ENCODE data around the gene GRHL3.
A peak's percentile ranks its signal among the peaks of the same experiment; 100 is the strongest.

GRHL3 gene

DNA sequence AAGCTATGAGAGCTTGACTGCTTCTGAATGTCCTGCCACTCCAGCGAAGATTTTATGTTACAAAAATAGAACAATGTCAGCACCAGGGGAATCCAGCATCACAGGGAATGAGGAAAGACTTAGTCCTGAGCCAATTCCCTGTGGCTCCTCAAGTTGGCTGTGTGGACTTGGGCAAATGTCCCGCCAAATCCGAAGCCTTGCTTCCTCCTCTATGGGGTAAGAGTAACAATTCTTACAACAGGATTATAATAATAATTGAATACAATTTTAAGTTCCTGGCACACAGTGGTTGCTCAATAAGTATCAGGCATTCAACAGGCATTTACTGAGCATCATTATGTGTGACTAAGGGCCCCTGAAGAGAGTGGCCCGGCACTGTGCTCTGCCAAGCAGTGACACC lies 50.0 kb downstream of the GRHL3 start:
- DNase-seq (ENCODE audit: low read depth in 2 of 3, low spot score in 1 of 3) = no peak

- no peak for DNase-seq (ENCODE audit: low read depth in 2 of 3, low spot score in 1 of 3)
Observed at GRCh38 chr1:24369801-24370200, 50.6 kb downstream of the GRHL3 start.

- DNase-seq (ENCODE audit: low read depth in 2 of 3, low spot score in 1 of 3) = no peak
Observed at GRCh38 chr1:24373044-24373443, 53.9 kb downstream of the GRHL3 start.

GRCh38 chr1:24373710-24374109 lies 54.6 kb downstream of the GRHL3 start:
- DNase-seq (ENCODE audit: low read depth in 2 of 3, low spot score in 1 of 3) = no peak

DNA sequence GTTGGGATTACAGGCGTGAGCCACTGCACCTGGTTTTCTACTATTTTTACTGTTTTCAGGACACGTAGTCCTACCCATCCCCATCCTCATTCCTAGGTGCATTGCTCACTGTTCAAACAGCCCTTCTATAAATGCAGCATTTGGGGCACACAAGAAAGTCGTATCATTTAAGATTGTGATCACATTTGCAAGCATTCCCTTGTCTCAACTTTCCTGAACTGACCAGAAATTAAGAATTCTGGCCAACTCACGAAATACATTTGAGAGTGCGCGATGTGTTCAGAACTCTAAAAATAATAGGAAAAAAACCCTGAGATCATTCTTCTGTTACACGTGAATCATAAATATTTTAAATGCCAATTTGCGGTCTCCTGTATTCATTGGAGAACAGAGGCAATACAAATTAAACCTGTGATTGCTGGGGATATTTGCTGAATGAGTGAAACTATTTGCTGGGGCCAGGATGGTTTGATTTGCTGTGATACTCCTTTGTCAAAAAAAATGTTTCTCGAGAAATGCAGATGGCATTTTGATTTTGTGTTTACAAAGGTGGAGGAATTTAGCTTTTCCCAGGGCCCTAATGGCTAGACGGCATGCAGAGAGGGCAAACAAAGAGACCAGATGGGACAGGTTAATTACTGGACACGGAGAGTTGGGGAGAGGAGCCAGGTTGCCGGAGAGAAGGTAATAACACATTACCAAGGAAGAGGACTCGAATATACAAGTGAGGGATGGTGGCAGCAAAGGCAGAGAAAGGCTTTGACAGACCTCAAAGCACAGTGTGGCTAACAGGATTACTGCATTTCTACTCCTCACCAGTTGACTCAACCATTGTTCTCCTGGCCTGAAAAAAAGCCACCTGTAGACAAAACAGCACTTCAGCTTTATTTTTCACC lies 56.0 kb downstream of the GRHL3 start:
- DNase-seq (ENCODE audit: low read depth in 2 of 3, low spot score in 1 of 3) = no peak

GRCh38 chr1:24379733-24380315 lies 60.7 kb downstream of the GRHL3 start:
- no peak for DNase-seq (ENCODE audit: low read depth in 2 of 3, low spot score in 1 of 3)

DNA sequence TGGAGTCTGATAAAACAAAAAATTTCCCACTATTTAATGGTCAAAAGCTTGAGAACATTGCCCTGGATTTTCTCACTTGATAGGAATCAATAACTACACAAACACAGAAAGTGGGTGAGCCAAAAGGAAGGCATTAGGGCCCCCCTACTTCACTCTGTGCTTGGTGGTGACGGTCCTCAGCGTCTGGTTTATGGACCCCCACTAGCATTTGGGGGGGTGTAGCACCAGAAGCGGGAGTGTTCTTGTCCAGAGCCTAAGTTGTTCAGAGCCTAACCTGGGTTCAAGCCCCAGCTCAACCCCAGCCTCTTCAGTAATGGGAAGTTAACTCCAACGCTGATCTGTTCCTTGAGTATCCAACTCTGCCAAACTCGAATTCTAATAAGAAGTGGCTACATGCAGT lies 61.4 kb downstream of the GRHL3 start:
- DNase-seq (ENCODE audit: low read depth in 2 of 3, low spot score in 1 of 3) = no peak

GRCh38 chr1:24381256-24381655 lies 62.1 kb downstream of the GRHL3 start:
- DNase-seq (ENCODE audit: low read depth in 2 of 3, low spot score in 1 of 3) = no peak

GRCh38 chr1:24382165-24382577 lies 63.0 kb downstream of the GRHL3 start:
- DNase-seq (ENCODE audit: low read depth in 2 of 3, low spot score in 1 of 3) = no peak

- no peak for DNase-seq (ENCODE audit: low read depth in 2 of 3, low spot score in 1 of 3)
Observed at GRCh38 chr1:24383381-24383940, 64.3 kb downstream of the GRHL3 start.

- peak; percentile 21 to 51 (median 25) for DNase-seq (ENCODE audit: low read depth in 2 of 3, low spot score in 1 of 3)
Observed at GRCh38 chr1:24384251-24385090, 65.3 kb downstream of the GRHL3 start.

GRCh38 chr1:24385160-24385940 lies 66.2 kb downstream of the GRHL3 start:
- peak in 1 of 3 donors; percentile 19 for DNase-seq (ENCODE audit: low read depth in 2 of 3, low spot score in 1 of 3)

DNA sequence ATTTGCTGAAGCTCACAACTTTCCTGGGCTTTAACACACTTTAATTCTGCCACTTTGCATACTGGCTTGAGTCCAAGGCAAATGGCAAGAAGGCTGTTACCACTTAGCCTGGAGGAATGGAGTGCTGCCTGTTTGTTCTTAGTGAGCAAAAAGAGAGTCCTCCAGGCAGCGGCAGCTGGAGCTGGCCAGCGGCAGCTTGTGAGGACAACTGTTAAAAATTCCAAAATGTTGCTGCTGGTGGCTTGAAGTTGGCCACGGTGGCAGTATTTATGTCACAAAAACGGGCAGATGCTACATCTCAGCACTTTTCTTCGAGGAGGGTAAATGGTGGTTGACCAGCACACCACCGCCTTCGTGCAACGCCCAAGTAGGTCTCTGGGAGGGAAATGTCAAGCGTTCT lies 67.1 kb downstream of the GRHL3 start:
- DNase-seq (ENCODE audit: low read depth in 2 of 3, low spot score in 1 of 3) = no peak

- no peak for DNase-seq (ENCODE audit: low read depth in 2 of 3, low spot score in 1 of 3)
Observed at GRCh38 chr1:24386931-24387330, 67.8 kb downstream of the GRHL3 start.

DNA sequence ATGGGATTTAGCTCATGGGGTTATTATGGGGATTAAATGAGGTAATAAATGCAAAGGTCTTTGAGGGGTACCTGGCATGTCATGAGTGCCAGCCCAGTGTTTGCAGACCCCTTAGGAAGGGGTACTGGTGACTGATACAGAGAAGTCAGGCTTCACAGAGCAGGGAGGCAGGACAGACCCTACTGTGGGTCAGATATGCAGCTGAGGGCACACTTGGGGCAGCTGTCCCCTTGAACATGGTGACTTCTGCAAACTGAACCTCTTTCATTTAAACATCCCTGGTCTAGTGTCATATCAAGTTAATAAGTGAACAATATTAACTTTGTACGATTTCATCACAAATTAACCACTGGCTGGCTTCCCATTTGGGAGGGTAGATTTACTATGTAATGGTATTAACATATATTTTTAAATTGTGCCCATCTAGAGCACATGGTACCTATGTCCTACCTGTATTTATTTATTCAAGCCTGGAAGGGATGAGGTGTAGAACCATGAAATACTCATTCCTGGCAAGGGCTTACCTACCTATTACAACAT lies 68.5 kb downstream of the GRHL3 start:
- no peak for DNase-seq (ENCODE audit: low read depth in 2 of 3, low spot score in 1 of 3)

- DNase-seq (ENCODE audit: low read depth in 2 of 3, low spot score in 1 of 3) = no peak
Observed at GRCh38 chr1:24388331-24388885, 69.3 kb downstream of the GRHL3 start.

- no peak for DNase-seq (ENCODE audit: low read depth in 2 of 3, low spot score in 1 of 3)
Observed at GRCh38 chr1:24389231-24389678, 70.1 kb downstream of the GRHL3 start.

- DNase-seq (ENCODE audit: low read depth in 2 of 3, low spot score in 1 of 3) = peak; percentile 45 to 56 (median 52)
Observed at GRCh38 chr1:24390924-24391782, 72.0 kb downstream of the GRHL3 start.
